ENCODE results near the gene SIPA1L3. TPM values are rescaled to one million over a fixed set of nuclear protein-coding genes. Genes with fewer than 3 reads are reported as not detected.
"Not testable (repeated sequence)": the region's sequence is repeated elsewhere in the genome, so short reads cannot be mapped to it uniquely, and the experiment has no call there.

Gene SIPA1L3
- polyA plus RNA-seq, 2 of the 4 experiments (the other 2 are of a cell fraction): 28.9 to 50.6 TPM

DNA sequence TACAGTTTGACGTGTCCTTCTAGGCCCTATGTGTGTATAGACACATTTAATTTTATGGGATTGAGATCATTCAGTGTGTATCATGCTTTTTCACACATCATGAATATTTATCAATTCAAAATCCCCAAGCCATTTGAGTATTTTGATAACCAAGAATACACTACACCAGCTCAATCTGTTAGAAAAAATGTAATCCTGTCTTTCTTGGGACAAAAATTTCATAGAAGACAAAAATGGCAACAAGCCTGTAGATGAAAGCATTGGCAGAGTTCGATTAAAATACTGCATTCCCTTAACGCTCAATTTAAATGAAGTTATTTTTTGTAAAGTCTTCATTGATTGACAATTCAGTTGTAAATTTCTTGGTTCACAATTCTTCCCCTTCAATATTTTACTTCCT, 42.5 kb upstream of the SIPA1L3 start:
- FAIRE-seq (peak; percentile 54), DNase-seq (ENCODE audit: low read depth in 1 of 2, low spot score in 1 of 2) (no peak), ATAC-seq (no peak)
- Histone ChIP-seq H3K4me3 (no peak overlapping the region), H3K27ac (no peak overlapping the region), H3K4me2 (no peak overlapping the region), H3K4me1 (no peaks in the 10 kb centered on the region), H3K9me3 (peaks cover 72% of the 10 kb centered on the region)
- no peak for TF ChIP-seq FOSL2 (IDR thresholded peaks at IDR 0.05)
- TF ChIP-seq FOSL2 (CRISPR knock-in tag; IDR thresholded peaks at IDR 0.05): no peak
- TF ChIP-seq, protein P1, sequence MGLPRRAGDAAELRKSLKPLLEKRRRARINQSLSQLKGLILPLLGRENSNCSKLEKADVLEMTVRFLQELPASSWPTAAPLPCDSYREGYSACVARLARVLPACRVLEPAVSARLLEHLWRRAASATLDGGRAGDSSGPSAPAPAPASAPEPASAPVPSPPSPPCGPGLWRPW (IDR thresholded peaks at IDR 0.05): no peak
- no peak for TF ChIP-seq EHF (CRISPR knock-in tag; IDR thresholded peaks at IDR 0.05)
- no peak for TF ChIP-seq JUNB (IDR thresholded peaks at IDR 0.05)
- TF ChIP-seq CBX2 (IDR thresholded peaks at IDR 0.05; ENCODE audit: borderline replicate concordance, low read depth): no peak
- TF ChIP-seq RFX5 (IDR thresholded peaks at IDR 0.05): no peak
- TF ChIP-seq FOXS1 (CRISPR knock-in tag; IDR thresholded peaks at IDR 0.05): no peak
- TF ChIP-seq NPAS2 (CRISPR knock-in tag; IDR thresholded peaks at IDR 0.05; ENCODE audit: borderline replicate concordance): no peak
- TF ChIP-seq TP53 (CRISPR knock-in tag; IDR thresholded peaks at IDR 0.05): no peak
- no peak for TF ChIP-seq EP300 (IDR thresholded peaks at IDR 0.05)
- no peak for TF ChIP-seq NFE2L2 (conservative IDR thresholded peaks at IDR 0.05; ENCODE audit: low read length)
- TF ChIP-seq ZSCAN20 (CRISPR knock-in tag; IDR thresholded peaks at IDR 0.05): no peak
- TF ChIP-seq HOXA7 (CRISPR knock-in tag; IDR thresholded peaks at IDR 0.05): no peak
- no peak for TF ChIP-seq HOXB5 (CRISPR knock-in tag; IDR thresholded peaks at IDR 0.05)
- CTCF ChIA-PET: no interaction called here
- POLR2A ChIA-PET: no interaction called here
- 47% methylated on average over 3 of the region's 3 CpGs for WGBS (ENCODE audit: missing lambda C conversion rate)

DNA sequence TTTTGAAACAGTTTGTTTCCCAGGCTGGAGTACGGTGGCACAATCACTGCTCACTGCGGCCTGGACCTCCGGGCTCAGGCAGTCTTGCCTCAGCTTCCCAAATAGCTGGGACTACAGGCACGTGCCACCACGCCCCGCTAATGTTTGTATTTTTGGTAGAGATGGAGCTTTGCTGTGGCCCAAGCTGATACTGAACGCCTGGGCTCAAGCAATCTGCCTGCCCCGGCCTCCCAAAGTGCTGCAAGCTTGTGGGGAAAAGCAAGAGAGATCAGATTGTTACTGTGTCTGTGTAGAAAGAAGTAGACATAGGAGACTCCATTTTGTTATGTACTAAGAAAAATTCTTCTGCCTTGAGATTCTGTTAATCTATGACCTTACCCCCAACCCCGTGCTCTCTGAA, 41.1 kb upstream of the SIPA1L3 start:
- POLR2A ChIA-PET; FAIRE-seq; H3K4me1 ChIP-seq; H3K4me2 ChIP-seq; ATAC-seq; H3K4me3 ChIP-seq; DNase-seq (ENCODE audit: low read depth in 1 of 2, low spot score in 1 of 2); H3K27ac ChIP-seq; CTCF ChIA-PET: not testable (repeated sequence)
- 16% methylated on average over 8 of the region's 9 CpGs for whole genome bisulfite sequencing (ENCODE audit: missing lambda C conversion rate)
- H3K9me3 ChIP-seq: peaks cover 77% of the 10 kb centered on the region
- peak; percentile 53; the same call in 1 of the 2 replicates for TF ChIP-seq HOXB13 (CRISPR knock-in tag; IDR thresholded peaks at IDR 0.05; ENCODE audit: low read depth)
- TF ChIP-seq FOXS1 (CRISPR knock-in tag; IDR thresholded peaks at IDR 0.05): peak; percentile 78; the same call in 1 of the 2 replicates
- TF ChIP-seq NPAS2 (CRISPR knock-in tag; IDR thresholded peaks at IDR 0.05; ENCODE audit: borderline replicate concordance): 0 out of 2 replicates have a peak, but pooled peaks have one; percentile 38
- TF ChIP-seq EHF (CRISPR knock-in tag; IDR thresholded peaks at IDR 0.05): peak; percentile 72; the same call in 1 of the 2 replicates

DNA sequence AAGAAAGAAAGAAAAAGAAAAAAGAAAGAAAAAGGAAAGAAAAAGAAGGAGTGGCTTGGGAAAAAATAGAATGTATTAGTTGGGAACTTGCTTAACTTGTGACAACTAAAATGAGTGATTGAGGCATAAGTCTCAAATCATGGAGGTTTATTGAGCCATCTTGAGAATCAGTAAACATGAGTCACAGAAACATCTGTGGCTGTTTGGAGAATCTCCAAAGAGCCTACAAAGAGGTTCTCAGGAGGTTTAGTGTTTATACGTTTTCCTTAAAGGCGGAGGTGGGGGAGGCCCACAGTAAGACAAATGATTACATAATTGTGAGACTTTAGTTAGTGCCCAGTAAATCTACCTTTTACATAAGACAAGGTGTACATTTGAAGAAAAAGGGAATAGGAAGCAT, 39.2 kb upstream of the SIPA1L3 start:
- ATAC-seq (peak in 1 of 2 experiments; percentile 34; a peak in 1 of 6 replicates), DNase-seq (ENCODE audit: low read depth in 1 of 2, low spot score in 1 of 2) (peak in 1 of 2 experiments; percentile 52), FAIRE-seq (peak; percentile 46)
- Histone ChIP-seq H3K4me3 (no peak overlapping the region), H3K9me3 (peaks cover 79% of the 10 kb centered on the region), H3K4me2 (no peak overlapping the region), H3K27ac (no peak overlapping the region), H3K4me1 (no peaks in the 10 kb centered on the region)
- 11% methylated on average over 2 of the region's 2 CpGs for WGBS (ENCODE audit: missing lambda C conversion rate)
- TF ChIP-seq HEYL (CRISPR knock-in tag; IDR thresholded peaks at IDR 0.05): no peak
- TF ChIP-seq, protein P2, sequence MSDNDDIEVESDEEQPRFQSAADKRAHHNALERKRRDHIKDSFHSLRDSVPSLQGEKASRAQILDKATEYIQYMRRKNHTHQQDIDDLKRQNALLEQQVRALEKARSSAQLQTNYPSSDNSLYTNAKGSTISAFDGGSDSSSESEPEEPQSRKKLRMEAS (IDR thresholded peaks at IDR 0.05): no peak
- TF ChIP-seq CEBPB (IDR thresholded peaks at IDR 0.05): no peak
- no peak for TF ChIP-seq FOSL2 (IDR thresholded peaks at IDR 0.05)
- TF ChIP-seq FOSL2 (CRISPR knock-in tag; IDR thresholded peaks at IDR 0.05): peak; percentile 52
- CTCF ChIA-PET: no interaction called here
- POLR2A ChIA-PET: no interaction called here

DNA sequence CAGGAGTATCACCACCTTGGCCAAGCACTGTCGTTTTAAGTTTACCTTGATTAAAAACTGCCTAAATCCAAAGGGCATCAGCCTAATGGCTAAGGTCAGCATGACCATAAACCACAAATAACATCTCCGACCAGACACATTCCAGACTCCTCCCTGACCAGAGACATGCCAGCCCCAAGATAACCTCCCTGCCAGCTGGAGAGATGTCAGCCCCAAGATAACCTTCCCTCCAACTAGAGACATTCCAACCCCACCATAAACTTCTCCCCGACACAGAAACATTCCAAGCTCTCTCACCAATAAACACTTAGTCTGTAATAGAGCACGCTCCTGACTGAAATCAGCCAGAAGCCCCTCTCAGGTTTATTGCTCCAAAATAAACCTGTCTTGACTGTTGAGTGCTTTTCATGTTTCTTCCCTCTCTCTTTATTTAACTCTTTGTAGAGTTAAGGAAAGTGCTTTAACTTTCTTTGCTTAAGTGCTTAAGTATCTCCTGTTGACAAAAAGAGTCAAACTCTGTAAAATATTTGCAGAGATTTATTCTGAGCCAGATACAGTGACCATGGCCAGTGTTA, 37.2 kb upstream of the SIPA1L3 start:
- ATAC-seq: no peak
- no peaks in the 10 kb centered on the region for H3K4me1 ChIP-seq
- H3K9me3 ChIP-seq: peaks cover 85% of the 10 kb centered on the region
- no peak for DNase-seq (ENCODE audit: low read depth in 1 of 2, low spot score in 1 of 2)
- ChIA-PET POLR2A (no interaction called here), CTCF (interaction anchor here (0.6 to 0.9 kb wide), 3 partner anchors 9 to 20 kb away, joined by 3 read pairs; no protein-coding TSS in a partner anchor)
- WGBS (ENCODE audit: missing lambda C conversion rate): 5% methylated on average over 4 of the region's 4 CpGs
- no peak for TF ChIP-seq JUN (IDR thresholded peaks at IDR 0.05)
- no peak overlapping the region for H3K27ac ChIP-seq
- H3K4me3 ChIP-seq: no peak overlapping the region
- FAIRE-seq: no peak
- H3K4me2 ChIP-seq: no peak overlapping the region
